Kidney (tissue), 14 donors: ENCODE results near the gene CSAD. TPM values are rescaled to one million over a fixed set of nuclear protein-coding genes. Genes with fewer than 3 reads are reported as not detected.
"Not testable (repeated sequence)": the region's sequence is repeated elsewhere in the genome, so short reads cannot be mapped to it uniquely, and the experiment has no call there.

Experiments used
- DNase-seq, 5 donors: peaks; one replicate each; pipeline ENCODE4 v3.0.0-alpha.2; 2013 to 2020
- FAIRE-seq: peaks from 2 replicates; lab custom pipeline; 2012; peaks lifted over from hg19 to GRCh38; lab: Jason Lieb, UNC
- H3K27ac ChIP-seq, 2 donors: one replicate each; pipeline ENCODE4 v1.7.0; 2013; ENCODE audit warnings: low read depth in 2 of 2, low read length in 2 of 2, inconsistent platforms in 1 of 2
- H3K27me3 ChIP-seq: one replicate; pipeline ENCODE4 v1.7.1; 2013; ENCODE audit warnings: low read length, inconsistent platforms; ENCODE audit not compliant: control insufficient read depth, insufficient read depth
- H3K36me3 ChIP-seq, 3 donors: one replicate each; pipeline versions ENCODE4 v1.7.0 to v1.7.1; 2013; ENCODE audit warnings: low read length in 3 of 3, control low read depth in 1 of 3, inconsistent platforms in 1 of 3; ENCODE audit not compliant: insufficient read depth in 3 of 3, control insufficient read depth in 2 of 3
- H3K4me1 ChIP-seq, 3 donors: one replicate each; pipeline versions ENCODE4 v1.7.0 to v1.7.1; 2013; ENCODE audit warnings: low read length in 3 of 3, inconsistent platforms in 1 of 3, low read depth in 1 of 3; ENCODE audit not compliant: control insufficient read depth in 2 of 3, insufficient read depth in 2 of 3
- H3K4me3 ChIP-seq, 3 donors: one replicate each; pipeline versions ENCODE4 v1.7.0 to v1.8.1; 2013; ENCODE audit warnings: low read length in 3 of 3, control low read depth in 1 of 3, inconsistent platforms in 1 of 3
- H3K9ac ChIP-seq, 3 donors: one replicate each; pipeline versions ENCODE4 v1.7.0 to v1.7.1; 2013; ENCODE audit warnings: low read length in 3 of 3, control low read depth in 1 of 3, inconsistent platforms in 1 of 3
- H3K9me3 ChIP-seq, 3 donors: one replicate each; pipeline versions ENCODE4 v1.7.0 to v1.7.1; 2013; ENCODE audit warnings: low read length in 3 of 3, control low read depth in 1 of 3, inconsistent platforms in 1 of 3; ENCODE audit not compliant: control insufficient read depth in 2 of 3, insufficient read depth in 1 of 3
- CTCF ChIP-seq: IDR thresholded peaks from 3 replicates; pipeline ENCODE4 v1.5.1; 2012; ENCODE audit warnings: mild to moderate bottlenecking, moderate library complexity, borderline replicate concordance; ENCODE audit not compliant: insufficient read depth; ENCODE audit errors: extremely low read depth
- intact Hi-C: fragments of 100-400 bp; cut with DNase I; formaldehyde crosslinking; loops from one replicate; pipeline ENCODE4 v1.11.1; 2022
- polyA plus RNA-seq: library from polyadenylated mRNA; stranded (reverse); fragments of 350-450 nt; fragmentation: Illumina TruSeq; extraction: RNeasy Lipid Tissue Mini Kit (QIAGEN cat#74804); gene quantifications from one replicate; pipeline ENCODE4 v1.2.3, GENCODE V29; 2014; ENCODE audit warnings: low read depth, low replicate concordance; ENCODE audit not compliant: insufficient read depth
- total RNA-seq: library from RNA; stranded (reverse); fragmentation: NEBNext Ultra II Directional; extraction: Animal tissue kit (Norgen Biotek cat#: 25700); gene quantifications from one replicate; pipeline ENCODE4 v1.2.1, GENCODE V29; 2021
- donor health status: control.
- donor health status: control.
- donor health status: control.
- donor health status: control.
- donor health status: control.
- donor health status: DM: yes; HTN: yes; CAD: no.
- donor health status: Normal renal cell carcinoma (clear cell type).

The CSAD gene
- total and polyA plus RNA-seq, 2 donors from 2014 or later = 24.0 to 39.1 TPM

GRCh38 chr12:53204351-53204750 is 23.6 kb upstream of the CSAD start:
- H3K9me3 ChIP-seq = no peaks in the 10 kb centered on the region
- TF ChIP-seq CTCF = no peak
- no peak for DNase-seq
- no peak overlapping the region for H3K4me3 ChIP-seq
- no peak overlapping the region for H3K9ac ChIP-seq
- H3K27ac ChIP-seq = no peak overlapping the region
- intact Hi-C loops = no loop called here
- H3K4me1 ChIP-seq = peaks cover 0 to 9% (median 0%) of the 10 kb centered on the region in 3 donors
- no peaks in the 10 kb centered on the region for H3K36me3 ChIP-seq
- no peak for FAIRE-seq
- H3K27me3 ChIP-seq = no peaks in the 10 kb centered on the region

GRCh38 chr12:53202316-53202715 is 21.6 kb upstream of the CSAD start:
- DNase-seq, H3K9me3 ChIP-seq, H3K9ac ChIP-seq, H3K36me3 ChIP-seq, H3K27me3 ChIP-seq, FAIRE-seq, intact Hi-C loops, H3K27ac ChIP-seq, H3K4me3 ChIP-seq, H3K4me1 ChIP-seq: not testable (repeated sequence)

GRCh38 chr12:53201639-53202038 is 20.9 kb upstream of the CSAD start:
- no peak for TF ChIP-seq CTCF
- Histone ChIP-seq H3K27ac (no peak overlapping the region), H3K4me1 (peaks cover 0 to 10% (median 6%) of the 10 kb centered on the region in 3 donors), H3K4me3 (no peak overlapping the region), H3K9ac (no peak overlapping the region), H3K9me3 (no peaks in the 10 kb centered on the region), H3K27me3 (no peaks in the 10 kb centered on the region), H3K36me3 (no peaks in the 10 kb centered on the region)
- intact Hi-C loops = no loop called here
- DNase-seq (no peak), FAIRE-seq (no peak)

- intact Hi-C loops = no loop called here
- no peak for FAIRE-seq
- Histone ChIP-seq H3K36me3 (no peaks in the 10 kb centered on the region), H3K4me3 (no peak overlapping the region), H3K9me3 (no peaks in the 10 kb centered on the region), H3K27ac (no peak overlapping the region), H3K4me1 (peaks cover 0 to 14% (median 9%) of the 10 kb centered on the region in 3 donors), H3K27me3 (no peaks in the 10 kb centered on the region), H3K9ac (no peak overlapping the region)
- no peak for TF ChIP-seq CTCF
- no peak for DNase-seq
Measured at GRCh38 chr12:53201177-53201541, 20.4 kb upstream of the CSAD start.
